Stimulated activated naive B cell treated with anti-CD40 and anti-IgM and Interleukin-4, amounts not matched to agents 10 μg/mL and 1 μg/mL and 100 μg/mL, for 72 hours (primary cell): ENCODE data around the gene P2RX1.

Experiments used
- ATAC-seq, 2 donors: fragments of 150-1000 bp; cut with Tn5 transposase; replicated peaks; 2 replicates each; pipeline ENCODE4 v1.10.0; 2021; ENCODE audit warnings: moderate library complexity in 1 of 2
- DNase-seq: peaks from one replicate; pipeline ENCODE4 v3.0.0; 2021
- H3K27ac Mint-ChIP-seq: one replicate; pipeline ENCODE4 v1.8.0; 2022; ENCODE audit warnings: mild to moderate bottlenecking, mixed read lengths
- H3K27me3 Mint-ChIP-seq, 2 donors: one replicate each; pipeline ENCODE4 v1.8.0; 2022; ENCODE audit warnings: mixed read lengths in 2 of 2
- H3K36me3 Mint-ChIP-seq, 2 donors: one replicate each; pipeline ENCODE4 v1.8.0; 2022; ENCODE audit warnings: mixed read lengths in 2 of 2, mild to moderate bottlenecking in 1 of 2
- H3K4me1 Mint-ChIP-seq, 2 donors: one replicate each; pipeline ENCODE4 v1.8.0; 2022; ENCODE audit warnings: mixed read lengths in 2 of 2, mild to moderate bottlenecking in 1 of 2
- H3K4me3 Mint-ChIP-seq, 2 donors: one replicate each; pipeline ENCODE4 v1.8.0; 2022; ENCODE audit warnings: mild to moderate bottlenecking in 2 of 2, mixed read lengths in 2 of 2, moderate library complexity in 1 of 2
- H3K9me3 Mint-ChIP-seq, 2 donors: one replicate each; pipeline ENCODE4 v1.8.0; 2022; ENCODE audit warnings: mixed read lengths in 2 of 2, mild to moderate bottlenecking in 1 of 2

P2RX1 gene

DNA sequence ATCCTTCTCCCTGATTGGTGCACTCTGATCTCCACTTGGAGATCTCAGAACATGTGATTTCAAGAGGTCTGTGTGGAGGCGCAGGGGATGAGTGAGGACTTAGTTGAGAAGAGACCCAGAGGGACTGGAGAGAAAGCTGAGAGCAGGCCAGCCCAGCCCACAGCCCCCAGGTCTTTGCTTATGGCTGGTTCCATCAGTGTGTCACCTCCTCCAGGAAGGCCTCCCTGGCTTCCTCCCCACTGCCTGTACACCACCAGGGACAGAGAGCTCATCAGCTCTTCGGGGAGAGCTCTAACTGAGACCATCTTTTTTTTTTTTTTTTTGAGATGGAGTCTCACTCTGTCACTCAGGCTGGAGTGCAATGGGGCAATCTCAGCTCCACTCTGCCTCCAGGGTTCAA lies 3.4 kb downstream of the P2RX1 start:
- Mint-ChIP-seq H3K27ac (peak overlapping the region; percentile 86), H3K4me3 (peak overlapping the region in 1 of 2 donors; percentile 33), H3K36me3 (peaks cover 24 to 49% of the 10 kb centered on the region in 2 donors), H3K27me3 (no peaks in the 10 kb centered on the region), H3K4me1 (peaks cover 69 to 97% of the 10 kb centered on the region in 2 donors), H3K9me3 (peaks cover 0 to 4% of the 10 kb centered on the region in 2 donors)
- no peak for ATAC-seq
- DNase-seq, result no peak

GRCh38 chr17:3911271-3912053 lies 4.8 kb downstream of the P2RX1 start:
- Mint-ChIP-seq H3K27me3 (no peaks in the 10 kb centered on the region), H3K36me3 (peaks cover 26 to 58% of the 10 kb centered on the region in 2 donors), H3K9me3 (peaks cover 0 to 4% of the 10 kb centered on the region in 2 donors), H3K4me1 (peaks cover 68 to 89% of the 10 kb centered on the region in 2 donors), H3K27ac (peak overlapping the region; percentile 93), H3K4me3 (peak overlapping the region; percentile 68 to 75)
- DNase-seq (peak; percentile 89), ATAC-seq (peak; percentile 79 to 82)

DNA sequence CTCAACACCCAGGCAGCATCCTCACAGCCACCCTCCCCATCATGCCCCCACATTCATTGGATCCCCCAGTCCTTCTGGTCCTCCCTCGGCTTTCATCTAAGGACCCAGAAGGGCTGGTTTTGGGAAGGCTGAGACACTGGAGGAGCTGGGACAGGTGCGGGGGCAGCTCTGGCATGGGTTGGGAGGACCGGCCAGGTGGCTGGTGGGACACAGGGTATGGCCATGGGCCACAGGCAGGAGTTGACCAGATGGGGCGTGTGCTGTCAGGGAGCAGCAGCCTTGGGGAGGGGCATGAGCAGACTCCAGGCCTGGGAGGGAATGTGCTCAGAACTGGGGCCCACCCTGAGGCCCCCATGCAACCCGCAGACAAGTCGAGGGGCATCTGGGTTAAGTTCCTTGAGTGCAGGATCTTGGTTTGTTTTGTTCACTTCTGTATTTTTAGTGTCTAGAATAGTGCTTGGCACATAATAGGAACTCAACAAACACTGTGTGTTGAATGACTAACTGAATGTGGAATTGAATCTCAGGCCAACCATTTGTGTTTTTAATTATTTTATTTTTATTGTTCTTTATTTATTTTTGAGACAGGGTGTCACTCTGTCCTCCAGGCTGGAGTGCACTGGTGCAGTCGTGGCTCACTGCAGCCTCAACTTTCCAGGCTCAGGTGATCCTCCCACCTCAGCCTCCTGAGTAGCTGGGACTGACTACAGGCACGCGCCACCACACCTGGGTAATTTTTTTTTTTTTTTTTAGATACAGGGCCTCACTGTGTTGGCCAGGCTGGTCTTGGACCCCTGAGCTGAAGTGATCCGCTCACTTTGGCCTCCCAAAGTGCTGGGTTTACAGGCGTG lies 5.6 kb downstream of the P2RX1 start:
- Mint-ChIP-seq H3K36me3 (peaks cover 26 to 54% of the 10 kb centered on the region in 2 donors), H3K27me3 (no peaks in the 10 kb centered on the region), H3K9me3 (peaks cover 0 to 4% of the 10 kb centered on the region in 2 donors), H3K4me1 (peaks cover 61 to 89% of the 10 kb centered on the region in 2 donors), H3K4me3 (peak overlapping the region; percentile 68 to 75), H3K27ac (peak overlapping the region; percentile 93)
- peak in 1 of 2 donors; percentile 1 for ATAC-seq
- no peak for DNase-seq

GRCh38 chr17:3909257-3909656 lies 7.0 kb downstream of the P2RX1 start:
- ATAC-seq (no peak), DNase-seq (no peak)
- Mint-ChIP-seq H3K27me3 (no peaks in the 10 kb centered on the region), H3K4me3 (peak overlapping the region; percentile 8 to 37), H3K4me1 (peaks cover 59 to 89% of the 10 kb centered on the region in 2 donors), H3K9me3 (peaks cover 0 to 4% of the 10 kb centered on the region in 2 donors), H3K27ac (peak overlapping the region; percentile 85), H3K36me3 (peaks cover 26 to 45% of the 10 kb centered on the region in 2 donors)

GRCh38 chr17:3907483-3908216 lies 8.6 kb downstream of the P2RX1 start:
- Mint-ChIP-seq H3K9me3 (peaks cover 0 to 2% of the 10 kb centered on the region in 2 donors), H3K27ac (peak overlapping the region; percentile 68), H3K27me3 (no peaks in the 10 kb centered on the region), H3K4me1 (peaks cover 52 to 85% of the 10 kb centered on the region in 2 donors), H3K36me3 (peaks cover 23 to 41% of the 10 kb centered on the region in 2 donors), H3K4me3 (no peak overlapping the region)
- no peak for DNase-seq
- no peak for ATAC-seq

DNA sequence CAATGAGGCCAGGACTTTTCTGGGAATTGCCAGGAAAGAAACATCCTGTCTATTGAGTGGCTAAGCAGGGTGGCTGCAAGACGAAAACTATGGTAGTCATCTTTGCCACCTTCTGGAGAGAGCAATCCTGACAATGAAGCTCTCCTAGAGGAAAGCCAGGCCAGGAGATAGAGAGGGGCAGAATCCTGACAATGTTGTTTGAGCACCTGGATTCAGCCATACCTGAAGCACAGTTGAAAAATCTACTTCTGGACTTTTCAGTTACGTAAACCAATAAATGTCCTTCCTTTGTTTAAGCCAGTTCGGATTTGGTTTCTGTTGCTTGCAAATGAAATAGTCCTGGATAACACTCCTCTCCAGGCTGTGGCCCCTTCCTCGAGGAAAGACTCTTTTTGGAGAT lies 9.4 kb downstream of the P2RX1 start:
- peaks cover 45 to 78% of the 10 kb centered on the region in 2 donors for H3K4me1 Mint-ChIP-seq
- no peak for DNase-seq
- H3K9me3 Mint-ChIP-seq, result no peaks in the 10 kb centered on the region

DNA sequence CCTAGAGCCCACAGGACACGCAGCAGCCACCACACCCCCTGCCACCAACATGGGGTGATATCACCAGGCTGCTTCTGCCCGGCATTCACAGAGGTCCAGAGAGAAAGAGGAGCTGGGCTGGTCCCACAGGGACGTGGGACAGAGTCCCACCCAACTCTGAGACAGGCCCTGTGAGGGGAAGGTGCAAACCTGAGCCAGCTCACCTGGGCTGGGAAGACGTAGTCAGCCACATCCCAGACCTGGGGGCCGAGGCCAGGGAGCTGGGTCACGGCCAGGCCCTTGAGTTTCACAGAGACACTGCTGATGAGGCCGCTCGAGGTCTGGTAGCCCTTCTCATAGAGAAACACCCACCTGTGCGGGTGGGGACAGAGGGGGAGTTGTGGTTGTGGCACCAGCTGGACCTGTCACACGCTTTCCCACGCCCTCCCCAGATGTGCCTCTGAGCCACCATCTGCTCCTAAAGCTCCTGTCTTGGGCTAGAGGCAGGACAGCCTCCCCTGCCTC lies 11.2 kb downstream of the P2RX1 start:
- DNase-seq (peak; percentile 51), ATAC-seq (peak; percentile 67 to 68)

More for the DNA sequence above, 9.4 kb downstream of the P2RX1 start:
- Mint-ChIP-seq H3K27me3 (no peaks in the 10 kb centered on the region), H3K27ac (no peak overlapping the region), H3K4me3 (no peak overlapping the region), H3K36me3 (peaks cover 17 to 37% of the 10 kb centered on the region in 2 donors)
- ATAC-seq, result no peak

GRCh38 chr17:3904501-3904900 lies 11.8 kb downstream of the P2RX1 start:
- H3K4me3 Mint-ChIP-seq, result peak overlapping the region; percentile 72 to 73
- no peaks in the 10 kb centered on the region for H3K27me3 Mint-ChIP-seq
- no peaks in the 10 kb centered on the region for H3K9me3 Mint-ChIP-seq
- H3K36me3 Mint-ChIP-seq, result peaks cover 15 to 29% of the 10 kb centered on the region in 2 donors
- ATAC-seq (peak; percentile 77 to 87), DNase-seq (peak; percentile 74)
- peak overlapping the region; percentile 88 for H3K27ac Mint-ChIP-seq
- H3K4me1 Mint-ChIP-seq, result peaks cover 29 to 54% of the 10 kb centered on the region in 2 donors

More for the DNA sequence above, 11.2 kb downstream of the P2RX1 start:
- Mint-ChIP-seq H3K36me3 (peaks cover 15 to 32% of the 10 kb centered on the region in 2 donors), H3K4me1 (peaks cover 32 to 60% of the 10 kb centered on the region in 2 donors), H3K4me3 (peak overlapping the region; percentile 21 to 72), H3K27me3 (no peaks in the 10 kb centered on the region), H3K27ac (peak overlapping the region; percentile 90), H3K9me3 (no peaks in the 10 kb centered on the region)

- Mint-ChIP-seq H3K9me3 (no peaks in the 10 kb centered on the region), H3K27ac (peak overlapping the region; percentile 88), H3K4me3 (peak overlapping the region; percentile 32 to 71), H3K27me3 (no peaks in the 10 kb centered on the region), H3K4me1 (peaks cover 26 to 48% of the 10 kb centered on the region in 2 donors), H3K36me3 (peaks cover 15 to 28% of the 10 kb centered on the region in 2 donors)
- ATAC-seq (no peak), DNase-seq (no peak)
Measured at GRCh38 chr17:3903881-3904290, 12.4 kb downstream of the P2RX1 start.

DNA sequence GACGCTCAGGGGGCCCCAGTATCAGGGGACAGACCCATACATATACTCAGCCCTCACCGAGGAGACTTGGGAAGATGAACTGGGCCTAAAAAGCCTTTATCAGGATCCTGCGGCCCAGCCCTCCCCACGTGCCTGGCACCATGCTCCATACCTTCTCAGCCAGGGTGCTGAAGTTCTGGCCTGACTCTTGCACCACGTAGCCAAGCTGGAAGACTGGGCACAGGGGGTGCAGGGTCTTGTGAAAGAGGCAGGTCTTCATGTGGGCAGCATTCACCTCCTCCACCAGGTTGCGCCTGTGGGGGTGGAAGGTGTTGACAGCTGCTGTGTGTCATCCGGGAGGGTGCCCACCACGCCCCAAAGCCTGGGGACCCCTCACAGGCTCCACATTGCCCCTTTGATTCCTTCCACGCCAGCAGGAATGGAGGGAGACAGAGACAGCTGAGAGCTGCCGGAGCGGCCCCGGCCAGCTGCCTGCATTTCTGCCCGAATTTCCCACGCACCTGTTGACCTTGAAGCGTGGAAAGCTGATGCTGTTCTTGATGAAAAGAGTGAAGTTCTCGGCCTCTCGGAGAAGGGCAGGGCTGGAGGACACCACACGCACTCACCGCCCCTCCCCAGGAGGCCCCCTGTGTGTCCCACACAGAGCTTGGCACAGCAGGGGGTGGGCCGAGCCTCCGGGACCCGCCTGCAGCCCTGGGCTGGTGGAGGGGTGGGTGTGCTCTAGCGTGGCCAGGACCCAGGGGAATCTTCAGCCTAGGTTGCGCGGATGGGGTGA lies 13.0 kb downstream of the P2RX1 start:
- H3K27me3 Mint-ChIP-seq, result no peaks in the 10 kb centered on the region
- peaks cover 22 to 41% of the 10 kb centered on the region in 2 donors for H3K4me1 Mint-ChIP-seq
- H3K9me3 Mint-ChIP-seq, result no peaks in the 10 kb centered on the region
- ATAC-seq (no peak), DNase-seq (no peak)
- H3K36me3 Mint-ChIP-seq, result peaks cover 18 to 31% of the 10 kb centered on the region in 2 donors
- H3K27ac Mint-ChIP-seq, result peak overlapping the region; percentile 14
- H3K4me3 Mint-ChIP-seq, result peak overlapping the region in 1 of 2 donors; percentile 71

- Mint-ChIP-seq H3K27me3 (no peaks in the 10 kb centered on the region), H3K4me1 (peaks cover 11 to 25% of the 10 kb centered on the region in 2 donors), H3K4me3 (no peak overlapping the region), H3K9me3 (no peaks in the 10 kb centered on the region), H3K36me3 (peaks cover 24 to 29% of the 10 kb centered on the region in 2 donors), H3K27ac (no peak overlapping the region)
- no peak for DNase-seq
- no peak for ATAC-seq
Measured at GRCh38 chr17:3900646-3901045, 15.6 kb downstream of the P2RX1 start.

GRCh38 chr17:3897731-3898130 lies 18.5 kb downstream of the P2RX1 start:
- Mint-ChIP-seq H3K27ac (peak overlapping the region; percentile 62), H3K27me3 (no peaks in the 10 kb centered on the region), H3K4me3 (no peak overlapping the region), H3K36me3 (peaks cover 20 to 25% of the 10 kb centered on the region in 2 donors), H3K4me1 (peaks cover 13 to 17% of the 10 kb centered on the region in 2 donors), H3K9me3 (no peaks in the 10 kb centered on the region)
- DNase-seq, result no peak
- ATAC-seq, result no peak

DNA sequence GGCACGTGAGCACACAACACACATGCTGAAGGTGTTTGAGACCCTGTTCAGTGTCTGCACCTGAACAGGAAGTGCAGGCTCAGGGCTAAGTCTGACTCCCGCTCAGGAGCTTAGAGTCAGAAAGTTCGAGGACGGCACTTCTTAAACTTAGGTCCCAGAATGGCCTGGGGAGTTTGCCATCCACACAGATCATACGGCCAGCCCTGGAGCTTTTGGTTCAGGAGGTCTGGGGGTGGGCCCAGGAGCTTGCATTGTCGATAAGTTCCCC lies 19.4 kb downstream of the P2RX1 start:
- Mint-ChIP-seq H3K4me1 (peaks cover 15 to 20% of the 10 kb centered on the region in 2 donors), H3K36me3 (peaks cover 20 to 25% of the 10 kb centered on the region in 2 donors), H3K4me3 (no peak overlapping the region), H3K27me3 (no peaks in the 10 kb centered on the region), H3K9me3 (no peaks in the 10 kb centered on the region), H3K27ac (no peak overlapping the region)
- DNase-seq (no peak), ATAC-seq (no peak)
